GM19035 (cell line): ENCODE data around the gene TH.
"Not testable (repeated sequence)": the region's sequence is repeated elsewhere in the genome, so short reads cannot be mapped to it uniquely, and the experiment has no call there.

Experiments
- ATAC-seq: cut with Tn5 transposase; IDR thresholded peaks from one replicate; pipeline ENCODE4 v1.9.1; 2021; ENCODE audit not compliant: unreplicated experiment

TH gene

DNA sequence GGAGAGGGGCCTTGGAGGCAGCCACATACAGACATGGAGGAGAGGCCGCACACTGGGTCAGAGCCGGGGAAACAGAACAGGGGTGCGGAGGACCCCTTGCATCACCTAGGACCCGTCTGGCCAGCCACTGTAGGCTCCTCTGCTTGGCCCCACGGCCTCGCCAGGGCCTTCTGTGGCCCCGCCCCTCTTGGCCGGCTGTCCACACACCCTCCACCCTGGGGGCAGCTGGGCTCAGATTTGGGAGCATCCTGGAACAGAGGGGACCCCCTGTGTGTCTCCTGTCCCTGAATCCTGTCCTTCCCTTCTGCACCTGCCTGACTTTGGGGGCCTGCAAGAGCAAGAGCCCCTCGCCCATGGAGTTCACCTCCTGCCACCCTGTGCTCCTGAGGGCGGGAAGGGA, 7.9 kb upstream of the TH start:
- ATAC-seq = no peak

GRCh38 chr11:2178906-2179494, 7.4 kb upstream of the TH start:
- no peak for ATAC-seq

DNA sequence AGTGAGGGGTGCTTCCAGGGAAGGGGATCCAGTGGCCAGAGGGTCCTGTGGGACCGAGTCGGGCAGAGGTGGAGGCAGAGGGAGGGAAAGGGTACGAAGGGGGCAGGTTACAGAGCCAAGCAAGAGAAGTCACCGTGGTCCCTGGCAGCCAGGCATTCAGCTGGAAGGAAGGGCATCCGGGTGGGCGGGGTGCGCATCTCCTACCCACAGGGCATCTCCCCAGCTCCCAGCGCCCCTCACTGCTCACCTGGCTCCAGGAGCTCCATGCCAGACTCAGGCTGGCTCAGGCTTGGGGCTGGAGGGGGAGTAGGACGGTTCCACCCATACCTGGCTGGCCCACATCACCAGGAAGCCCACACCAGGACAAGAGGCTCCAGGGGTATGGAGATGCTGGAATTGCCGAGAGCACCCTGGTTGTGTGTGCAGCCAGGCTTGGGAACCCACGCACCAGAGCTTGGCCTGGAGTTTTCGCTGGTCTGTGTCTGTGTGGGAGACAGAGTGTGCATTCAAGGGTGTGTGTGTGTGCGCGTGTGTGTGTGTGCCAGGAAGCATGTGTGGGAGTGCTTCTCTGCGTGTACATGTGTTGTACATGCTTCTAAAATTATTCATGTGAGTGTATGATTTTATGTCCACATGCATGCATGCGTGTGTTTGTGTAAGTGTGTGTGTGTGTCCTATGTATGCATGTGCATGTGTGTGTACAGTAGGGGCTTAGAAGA, 6.6 kb upstream of the TH start:
- not testable (repeated sequence) for ATAC-seq

GRCh38 chr11:2177076-2177475, 5.5 kb upstream of the TH start:
- ATAC-seq = no peak

- ATAC-seq = no peak
Observed at GRCh38 chr11:2176389-2176900, 4.8 kb upstream of the TH start.

- no peak for ATAC-seq
Observed at GRCh38 chr11:2175659-2176058, 4.0 kb upstream of the TH start.

GRCh38 chr11:2174361-2174760, 2.7 kb upstream of the TH start:
- ATAC-seq = no peak

DNA sequence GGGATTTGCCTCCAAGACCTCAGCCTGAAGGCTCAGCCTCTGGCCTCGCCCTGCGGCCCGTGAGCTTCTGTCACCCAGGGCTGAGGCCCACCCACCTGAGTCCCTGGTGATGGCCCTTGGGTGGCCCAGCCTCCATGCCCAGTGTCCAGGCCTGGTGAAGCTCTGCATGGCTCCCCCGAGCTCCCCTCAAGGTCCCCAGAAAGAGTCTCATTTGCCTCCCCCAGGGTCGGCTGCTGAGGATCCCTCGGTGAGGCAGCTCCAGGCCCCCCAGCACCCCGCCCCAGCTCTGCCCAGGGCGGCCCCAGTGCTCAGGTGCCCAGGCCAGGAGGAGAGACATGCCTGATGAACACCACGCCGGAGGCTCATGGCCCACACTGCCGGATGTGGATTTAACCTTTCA, 2.1 kb upstream of the TH start:
- no peak for ATAC-seq

DNA sequence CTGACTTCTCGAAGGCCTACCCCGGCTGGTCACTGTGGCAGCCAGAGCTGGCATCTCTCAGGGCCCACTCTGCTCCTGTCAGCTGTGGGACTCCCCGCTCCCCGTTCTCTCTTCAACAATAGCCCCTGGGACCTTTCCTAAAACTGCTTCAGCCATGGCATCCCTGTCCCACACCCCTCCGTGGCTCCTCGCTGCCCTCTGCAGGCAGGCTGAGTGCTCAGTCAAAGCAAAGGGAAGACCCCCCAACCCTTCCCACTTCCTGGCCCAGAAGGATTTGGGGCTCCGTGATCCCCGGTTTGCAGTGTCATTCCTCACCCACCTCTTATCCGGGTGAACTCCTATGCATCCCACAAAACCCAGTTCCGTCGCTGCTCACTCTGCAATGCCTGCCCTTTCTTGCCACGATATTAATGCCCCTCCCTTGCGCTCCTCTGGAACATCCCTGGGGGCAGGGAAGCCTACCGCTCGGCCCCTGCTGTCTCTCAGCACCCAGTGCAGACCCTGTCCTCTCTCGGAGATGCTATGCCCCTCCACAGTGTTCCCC, 1.6 kb upstream of the TH start:
- ATAC-seq = no peak

- ATAC-seq = no peak
Observed at GRCh38 chr11:2172676-2173075, 1.1 kb upstream of the TH start.

GRCh38 chr11:2169626-2170570, 1.7 kb downstream of the TH start:
- ATAC-seq = no peak

DNA sequence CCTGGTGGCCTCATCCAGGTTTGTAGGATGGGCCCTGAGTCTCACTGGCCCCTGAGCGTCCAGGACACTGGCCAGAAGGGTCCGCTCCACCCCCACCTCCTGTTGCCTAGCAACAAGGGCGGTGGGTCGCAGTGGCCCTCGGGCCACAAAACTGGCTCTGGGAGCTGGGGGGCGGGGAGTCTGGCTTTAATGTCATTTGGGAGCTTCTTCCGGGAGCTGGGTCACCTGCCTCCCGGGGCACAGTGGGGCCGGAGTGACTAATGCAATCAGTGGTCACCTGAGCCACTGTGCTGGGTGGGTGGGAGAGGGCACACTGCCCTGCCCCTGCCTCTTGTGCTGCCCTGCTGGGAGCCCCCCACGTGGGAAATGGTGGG, 2.6 kb downstream of the TH start:
- ATAC-seq = no peak

- ATAC-seq = no peak
Observed at GRCh38 chr11:2168286-2169004, 3.2 kb downstream of the TH start.

GRCh38 chr11:2167141-2168045, 4.2 kb downstream of the TH start:
- no peak for ATAC-seq

- no peak for ATAC-seq
Observed at GRCh38 chr11:2166091-2166851, 5.3 kb downstream of the TH start.

DNA sequence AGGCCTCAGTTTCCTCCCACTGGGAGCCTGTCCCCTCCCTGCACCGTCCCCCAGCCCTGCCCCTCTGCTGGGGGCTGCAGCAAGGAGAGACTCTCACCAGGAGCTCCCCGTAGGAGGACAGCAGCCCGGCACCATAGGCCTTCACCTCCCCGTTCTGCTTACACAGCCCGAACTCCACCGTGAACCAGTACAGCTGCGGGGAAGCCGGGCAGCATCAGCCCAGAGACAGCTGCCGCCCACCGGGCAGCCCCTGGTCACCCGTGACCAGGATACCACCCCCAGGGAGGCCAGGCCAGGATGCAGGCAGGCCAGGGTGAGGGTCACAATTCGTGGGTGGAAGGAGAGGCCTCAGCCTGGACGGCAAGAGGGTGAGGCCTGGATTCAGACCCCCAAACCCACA, 6.0 kb downstream of the TH start:
- ATAC-seq = no peak

DNA sequence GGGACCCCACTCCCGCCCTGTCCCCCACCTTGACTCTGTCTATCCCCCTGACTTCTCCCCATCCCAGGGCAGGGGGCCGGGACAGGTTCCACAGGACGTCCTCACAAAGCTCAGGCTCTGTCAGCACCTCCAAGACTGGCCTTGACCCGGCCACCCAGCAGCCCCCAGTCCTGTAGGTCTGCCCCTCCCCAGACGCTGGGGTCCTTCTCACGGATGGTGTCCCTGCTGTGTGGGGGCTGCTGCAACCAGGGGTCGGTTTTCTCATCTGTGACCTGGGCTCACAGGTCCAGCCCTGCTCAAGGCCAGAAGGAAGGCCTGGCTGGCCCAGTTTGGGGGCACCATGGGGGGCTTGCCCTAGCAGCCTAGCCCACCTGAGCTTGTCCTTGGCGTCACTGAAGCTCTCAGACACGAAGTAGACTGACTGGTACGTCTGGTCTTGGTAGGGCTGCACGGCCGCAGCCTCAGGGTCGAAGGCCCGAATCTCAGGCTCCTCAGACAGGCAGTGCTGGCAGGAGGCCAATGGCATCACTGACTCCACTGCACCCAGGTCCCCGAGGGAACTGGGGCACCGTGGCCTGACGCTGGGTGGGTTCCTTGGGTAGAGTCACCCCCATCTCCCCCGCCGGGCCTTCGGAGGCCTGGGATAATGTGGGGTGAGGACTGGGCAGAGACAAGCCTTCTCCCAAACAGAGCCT, 6.6 kb downstream of the TH start:
- no peak for ATAC-seq

GRCh38 chr11:2164081-2164480, 7.5 kb downstream of the TH start:
- ATAC-seq = no peak
